HG03060 (cell line): Measurements from ENCODE around the gene CD4.

Source experiments
- ATAC-seq: cut with Tn5 transposase; IDR thresholded peaks from one replicate; pipeline ENCODE4 v1.9.1; 2021; ENCODE audit warnings: low read depth, moderate number of reproducible peaks; ENCODE audit not compliant: unreplicated experiment

Gene CD4

DNA sequence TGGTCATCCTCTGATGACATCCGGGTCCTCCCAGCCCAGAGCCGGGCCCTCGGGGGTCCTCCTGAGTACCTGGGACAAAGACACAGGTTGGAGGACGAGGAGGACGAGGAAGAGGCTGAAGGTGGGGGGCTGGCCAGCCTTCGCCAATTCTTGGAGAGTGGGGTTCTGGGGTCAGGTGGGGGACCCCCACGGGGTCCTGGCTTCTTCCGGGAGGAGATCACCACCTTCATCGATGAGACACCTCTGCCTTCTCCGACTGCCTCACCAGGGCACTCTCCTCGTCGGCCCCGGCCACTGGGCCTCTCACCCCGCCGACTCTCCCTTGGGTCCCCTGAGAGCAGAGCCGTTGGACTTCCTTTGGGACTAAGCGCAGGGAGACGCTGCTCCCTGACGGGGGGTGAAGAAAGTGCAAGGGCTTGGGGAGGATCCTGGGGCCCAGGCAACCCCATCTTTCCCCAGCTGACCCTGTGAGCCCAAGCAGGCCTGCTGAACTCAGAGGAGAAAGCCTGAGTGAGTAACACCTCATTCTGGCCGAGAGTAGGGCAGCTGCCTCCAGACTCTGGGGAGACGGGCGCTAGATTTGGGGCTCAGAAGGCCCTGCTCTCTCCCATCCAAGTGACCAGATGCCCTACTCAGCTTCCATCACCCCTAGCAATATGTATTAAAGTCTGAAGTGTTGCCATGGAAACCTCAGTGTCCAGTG is 37.6 kb downstream of the CD4 start:
- no peak for ATAC-seq

DNA sequence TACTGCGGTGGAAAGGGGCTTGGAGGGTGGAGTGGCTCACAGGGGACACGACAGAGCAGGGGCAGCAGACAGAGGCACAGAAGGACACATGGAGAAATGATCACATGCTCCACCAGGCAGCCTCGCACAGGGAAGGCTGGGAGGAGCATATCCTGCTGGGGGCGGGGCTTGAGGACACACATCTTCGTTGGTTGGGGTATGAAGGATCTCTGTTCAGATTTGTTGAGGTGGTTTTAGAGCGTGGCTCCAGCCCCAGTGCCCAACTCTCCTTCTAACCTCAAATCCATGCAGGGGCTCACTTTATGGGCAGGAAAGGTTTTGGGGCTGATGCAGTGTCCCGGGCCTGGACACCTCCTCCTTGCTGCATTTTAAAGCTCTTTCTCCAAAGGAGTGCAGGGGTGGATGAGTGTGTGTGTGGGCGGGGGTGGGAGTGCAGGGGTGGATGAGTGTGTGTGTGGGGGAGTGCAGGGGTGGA is 38.1 kb downstream of the CD4 start:
- ATAC-seq, result no peak

DNA sequence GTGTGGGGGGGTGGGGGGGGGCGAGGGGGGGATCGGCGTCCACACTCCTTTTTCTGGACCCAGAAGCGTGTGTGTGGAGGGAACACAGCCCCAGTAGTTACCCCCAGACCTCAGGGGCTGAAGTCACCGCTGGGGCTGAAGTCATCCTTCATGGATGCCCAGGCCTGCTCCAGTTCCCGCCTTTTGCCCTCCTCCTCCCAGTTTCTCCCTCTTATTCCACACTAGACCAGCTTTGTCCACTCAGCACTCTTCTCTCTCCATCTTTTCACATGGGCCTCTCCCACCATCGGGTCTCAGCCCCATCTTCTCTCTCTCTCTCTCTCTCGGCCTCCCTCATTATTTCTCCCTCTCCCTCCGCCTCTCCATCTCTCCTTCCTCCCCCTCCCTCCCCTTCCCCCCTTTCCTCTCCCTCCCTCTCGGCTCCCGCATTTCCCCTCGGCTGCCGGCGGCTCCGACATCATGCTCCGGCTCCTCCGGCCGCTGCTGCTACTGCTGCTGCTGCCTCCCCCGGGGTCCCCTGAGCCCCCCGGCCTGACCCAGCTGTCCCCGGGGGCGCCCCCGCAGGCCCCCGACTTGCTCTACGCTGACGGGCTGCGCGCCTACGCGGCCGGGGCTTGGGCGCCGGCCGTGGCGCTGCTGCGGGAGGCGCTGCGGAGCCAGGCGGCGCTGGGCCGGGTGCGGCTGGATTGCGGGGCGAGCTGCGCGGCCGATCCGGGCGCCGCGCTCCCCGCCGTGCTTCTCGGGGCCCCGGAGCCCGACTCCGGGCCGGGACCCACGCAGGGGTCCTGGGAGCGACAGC is 38.9 kb downstream of the CD4 start, which contains the start of gene P3H3:
Gene P3H3 (plus strand): TSS at position 426 of the 799 bp plus-strand sequence. CDS start 34 bp downstream, at position 460.
- ATAC-seq, result no peak

DNA sequence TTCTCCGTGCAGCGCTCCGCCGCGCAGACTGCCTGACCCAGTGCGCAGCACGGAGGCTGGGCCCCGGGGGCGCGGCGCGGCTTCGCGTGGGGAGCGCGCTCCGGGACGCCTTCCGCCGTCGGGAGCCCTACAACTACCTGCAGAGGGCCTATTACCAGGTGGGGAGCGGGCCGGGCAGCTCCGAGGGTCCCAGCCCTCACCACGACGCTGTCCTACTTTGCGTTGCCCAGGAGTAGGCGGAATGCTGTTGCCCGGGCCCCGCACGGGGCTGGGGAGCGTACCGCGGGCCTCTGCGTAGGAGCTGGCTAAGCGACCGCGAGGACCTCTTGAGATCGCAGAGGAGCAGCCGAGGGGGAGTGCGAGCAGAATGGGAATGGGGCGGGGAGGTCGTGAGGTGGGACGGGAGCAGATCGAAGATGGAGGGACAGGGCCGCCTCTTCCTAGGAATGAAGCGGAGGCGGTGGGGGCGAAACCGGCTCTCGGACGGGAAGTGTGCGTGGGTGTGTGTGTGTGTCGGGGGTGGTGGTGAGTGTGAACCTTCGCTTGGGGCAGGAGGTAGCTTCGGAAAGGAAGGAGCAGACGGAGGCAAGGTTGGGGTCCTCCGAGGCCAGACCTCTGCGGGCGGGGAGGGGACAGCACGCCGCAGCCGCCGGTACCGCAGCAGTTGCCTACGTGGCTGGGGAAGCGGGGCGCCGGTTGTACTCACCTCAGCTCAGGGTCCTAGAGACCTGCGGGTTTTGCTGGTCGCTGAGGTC is 39.6 kb downstream of the CD4 start:
- no peak for ATAC-seq

DNA sequence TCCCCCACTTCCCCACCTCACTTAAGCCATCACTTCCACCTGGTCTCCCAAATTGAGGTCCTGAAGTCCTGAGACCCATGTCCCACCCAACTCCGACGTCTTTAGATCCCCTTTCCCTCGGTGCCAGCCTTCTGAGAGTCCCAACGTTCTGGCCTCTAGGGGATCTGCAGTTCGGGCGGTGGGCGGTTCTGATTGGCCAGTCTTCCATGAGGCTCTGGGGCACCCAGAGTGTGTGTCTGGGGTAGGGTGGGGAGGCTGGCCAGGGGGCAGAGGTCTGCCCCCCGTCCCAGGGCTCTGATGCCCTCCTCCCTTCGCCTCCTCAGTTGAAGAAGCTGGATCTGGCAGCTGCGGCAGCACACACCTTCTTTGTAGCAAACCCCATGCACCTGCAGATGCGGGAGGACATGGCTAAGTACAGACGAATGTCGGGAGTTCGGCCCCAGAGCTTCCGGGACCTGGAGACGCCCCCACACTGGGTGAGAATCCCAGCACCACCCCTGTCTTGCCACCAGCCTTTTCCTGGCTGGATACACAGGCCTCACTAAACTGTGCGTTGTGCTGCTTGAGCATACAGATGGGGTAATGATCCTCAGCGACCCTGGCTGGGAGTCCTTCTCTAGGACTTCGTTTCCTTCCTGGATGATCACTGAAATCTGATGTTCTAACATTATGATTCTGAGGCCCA is 40.4 kb downstream of the CD4 start:
- no peak for ATAC-seq

DNA sequence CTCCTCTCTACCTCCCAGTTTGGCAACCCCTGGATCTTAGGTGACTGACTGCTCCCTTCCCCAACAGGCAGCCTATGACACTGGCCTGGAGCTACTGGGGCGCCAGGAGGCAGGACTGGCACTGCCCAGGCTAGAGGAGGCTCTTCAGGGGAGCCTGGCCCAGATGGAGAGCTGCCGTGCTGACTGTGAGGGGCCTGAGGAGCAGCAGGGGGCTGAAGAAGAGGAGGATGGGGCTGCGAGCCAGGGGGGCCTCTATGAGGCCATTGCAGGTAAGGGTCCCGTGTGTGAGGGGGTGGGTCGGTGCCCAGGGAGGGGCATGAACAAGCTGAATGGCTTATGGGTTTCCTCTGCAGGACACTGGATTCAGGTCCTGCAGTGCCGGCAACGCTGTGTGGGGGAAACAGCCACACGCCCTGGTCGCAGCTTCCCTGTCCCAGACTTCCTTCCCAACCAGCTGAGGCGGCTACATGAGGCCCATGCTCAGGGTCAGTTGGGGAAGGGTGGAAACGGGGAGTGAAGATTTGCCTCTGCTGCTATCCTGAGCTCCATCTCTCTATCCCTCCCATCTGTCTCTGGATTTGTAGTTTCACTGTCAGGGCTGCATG is 41.1 kb downstream of the CD4 start:
- no peak for ATAC-seq

DNA sequence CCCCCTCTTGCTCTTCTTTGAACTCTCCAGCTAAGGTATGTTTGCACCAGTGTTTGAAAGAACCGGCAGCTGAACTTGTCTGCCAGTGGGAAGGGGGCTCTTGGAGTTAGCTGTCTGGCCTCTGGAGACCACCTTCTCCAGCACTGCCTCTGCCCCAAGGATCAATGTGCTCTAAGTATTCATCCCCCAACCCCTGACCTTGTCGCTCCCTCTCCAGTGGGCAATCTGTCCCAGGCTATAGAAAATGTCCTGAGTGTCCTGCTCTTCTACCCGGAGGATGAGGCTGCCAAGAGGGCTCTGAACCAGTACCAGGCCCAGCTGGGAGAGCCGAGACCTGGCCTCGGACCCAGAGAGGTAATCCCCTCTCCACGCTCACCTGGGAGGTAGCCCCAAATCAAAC is 41.7 kb downstream of the CD4 start:
- no peak for ATAC-seq

DNA sequence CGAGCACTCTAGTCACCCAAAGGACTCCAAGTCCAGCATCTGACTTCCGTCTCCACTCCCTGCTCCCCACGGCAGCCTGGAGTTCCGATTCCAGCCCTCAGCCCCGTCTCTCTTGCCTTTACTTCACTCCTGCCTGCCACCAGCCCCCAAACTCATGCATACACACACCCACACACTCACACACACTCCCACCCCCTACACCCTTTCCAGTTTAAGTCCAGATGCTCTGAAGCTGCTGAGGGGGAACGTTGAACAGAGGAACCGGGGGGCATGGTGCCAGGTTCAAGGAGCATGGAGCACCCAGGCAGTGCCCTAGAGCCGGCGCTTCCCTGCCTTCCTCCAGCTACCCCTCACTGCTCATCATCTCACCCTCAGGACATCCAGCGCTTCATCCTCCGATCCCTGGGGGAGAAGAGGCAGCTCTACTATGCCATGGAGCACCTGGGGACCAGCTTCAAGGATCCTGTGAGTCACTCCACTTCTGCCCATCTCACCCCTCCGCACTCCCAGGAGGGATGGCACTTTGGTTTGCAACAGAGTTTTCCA is 42.2 kb downstream of the CD4 start:
- no peak for ATAC-seq

DNA sequence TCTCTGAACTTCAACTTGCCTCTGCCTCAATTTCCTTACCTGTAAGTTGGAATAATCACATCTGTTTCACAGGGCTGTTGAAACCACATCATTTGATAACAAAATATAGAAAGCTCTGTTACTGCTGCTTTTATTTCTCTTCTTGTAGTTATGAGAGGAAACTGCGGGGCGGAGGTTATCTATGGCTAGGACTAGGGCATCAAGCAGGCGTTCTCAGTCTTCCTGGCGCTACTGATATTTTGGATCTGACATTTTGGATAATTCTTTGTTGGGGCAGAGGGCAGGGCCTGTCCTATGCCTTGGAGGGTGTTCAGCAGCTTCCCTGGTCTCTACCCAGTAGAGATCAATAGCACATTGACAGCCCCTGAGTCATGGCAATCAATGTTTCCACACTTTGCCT is 42.8 kb downstream of the CD4 start:
- no peak for ATAC-seq

DNA sequence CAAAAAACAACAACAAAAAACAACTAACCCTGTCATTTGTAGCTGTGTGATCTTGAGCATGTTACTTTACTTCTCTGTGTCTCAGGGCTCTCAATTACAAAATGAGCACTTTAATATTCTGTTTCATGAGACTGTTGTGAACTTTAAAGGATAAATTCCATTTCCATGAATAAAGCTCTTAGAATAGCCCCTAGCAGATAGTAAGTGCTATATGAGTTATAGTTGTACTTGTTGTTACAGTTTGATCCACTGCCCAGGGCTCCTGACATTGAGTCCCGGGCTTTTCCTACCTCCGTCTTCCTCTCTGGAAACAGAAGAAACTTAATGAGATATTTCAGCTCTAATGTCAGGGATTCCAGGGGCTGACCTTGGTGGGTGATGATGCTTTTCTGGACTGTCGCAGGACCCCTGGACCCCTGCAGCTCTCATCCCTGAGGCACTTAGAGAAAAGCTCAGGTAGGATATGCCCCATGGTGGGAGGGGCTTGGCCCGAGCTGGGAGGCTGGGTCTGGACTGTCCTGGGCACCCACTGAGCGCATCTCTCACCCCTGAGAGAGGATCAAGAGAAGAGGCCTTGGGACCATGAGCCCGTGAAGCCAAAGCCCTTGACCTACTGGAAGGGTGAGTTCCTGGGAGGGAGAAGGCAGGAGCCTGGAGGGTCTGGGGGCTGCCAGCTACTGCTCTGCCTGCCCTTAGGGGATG is 44.0 kb downstream of the CD4 start:
- ATAC-seq, result no peak

DNA sequence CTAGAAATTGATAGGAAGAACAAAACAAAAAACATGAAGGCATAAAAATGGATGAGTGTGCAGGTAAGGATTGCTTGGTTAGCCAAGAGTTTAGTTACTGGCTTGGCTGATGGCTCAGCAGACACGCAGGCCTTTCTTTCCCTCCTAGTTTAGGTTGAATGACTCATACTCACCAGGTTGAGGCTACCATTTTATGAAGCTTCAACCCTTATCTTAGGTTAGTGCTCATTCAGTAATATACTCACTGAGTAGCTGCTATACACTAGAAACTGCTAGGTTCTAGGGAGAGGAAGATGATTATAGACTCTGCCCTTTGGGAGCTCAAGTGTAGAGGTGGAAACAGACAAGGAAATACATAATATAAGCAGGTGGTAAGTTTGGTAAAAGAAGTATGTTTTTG is 44.9 kb downstream of the CD4 start:
- no peak for ATAC-seq

DNA sequence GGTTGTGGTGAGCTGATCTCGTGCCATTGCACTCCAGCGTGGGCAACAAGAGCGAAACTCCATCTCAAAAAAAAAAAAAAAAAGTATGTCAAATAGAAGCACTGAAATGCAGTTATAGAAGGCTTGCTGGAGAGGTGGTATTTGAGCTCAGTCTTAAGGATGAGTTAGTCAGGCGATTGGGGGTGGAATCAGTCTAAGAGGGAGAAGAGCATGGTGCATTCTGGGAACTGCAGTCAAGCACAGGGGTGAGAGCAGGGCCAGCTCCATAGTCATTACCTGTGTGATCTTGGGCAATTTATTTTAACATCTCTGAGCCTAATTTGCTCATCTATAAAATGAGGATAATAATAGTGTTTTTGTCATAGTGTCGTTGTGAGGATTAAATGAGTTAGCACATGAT is 45.5 kb downstream of the CD4 start:
- ATAC-seq, result no peak

DNA sequence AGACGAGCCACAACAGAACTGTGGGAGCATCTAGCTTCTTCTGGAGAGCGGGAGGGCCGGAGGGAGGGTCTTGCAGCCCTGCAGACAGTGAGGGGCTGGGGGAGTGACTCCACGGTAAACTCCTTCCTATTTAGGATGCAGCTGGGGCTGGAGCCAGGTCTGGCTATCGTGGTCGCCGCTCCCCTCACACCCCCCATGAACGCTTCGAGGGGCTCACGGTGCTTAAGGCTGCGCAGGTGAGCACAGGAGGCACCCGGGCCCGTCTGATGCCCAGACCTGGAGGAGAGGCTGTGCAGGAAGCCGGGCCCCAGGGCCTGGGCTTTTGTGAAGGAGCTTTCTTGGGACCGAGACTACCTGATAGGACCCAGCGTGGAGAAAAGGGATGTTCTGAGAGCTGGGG is 47.5 kb downstream of the CD4 start:
- ATAC-seq, result no peak

DNA sequence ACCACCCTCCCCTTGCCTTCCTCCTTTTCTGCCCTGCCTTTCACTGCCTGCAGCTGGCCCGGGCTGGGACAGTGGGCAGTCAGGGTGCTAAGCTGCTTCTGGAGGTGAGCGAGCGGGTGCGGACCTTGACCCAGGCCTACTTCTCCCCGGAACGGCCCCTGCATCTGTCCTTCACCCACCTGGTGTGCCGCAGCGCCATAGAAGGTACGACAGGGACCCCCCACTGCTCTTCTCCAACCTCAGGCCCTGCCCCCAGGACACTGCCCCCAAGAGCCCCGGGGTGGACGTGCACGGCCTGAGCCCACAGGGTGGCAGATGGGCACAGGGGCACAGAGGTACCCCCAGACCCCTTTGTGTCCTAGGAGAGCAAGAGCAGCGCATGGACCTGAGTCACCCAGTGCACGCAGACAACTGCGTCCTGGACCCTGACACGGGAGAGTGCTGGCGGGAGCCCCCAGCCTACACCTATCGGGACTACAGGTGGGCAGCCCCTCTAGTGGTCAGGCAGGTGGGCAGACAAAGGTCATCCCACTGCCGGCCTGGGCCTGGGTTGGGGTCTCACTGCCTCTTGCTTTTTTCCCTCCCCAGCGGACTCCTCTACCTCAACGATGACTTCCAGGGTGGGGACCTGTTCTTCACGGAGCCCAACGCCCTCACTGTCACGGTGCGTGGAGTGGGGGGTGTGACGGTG is 48.2 kb downstream of the CD4 start:
- ATAC-seq, result no peak

DNA sequence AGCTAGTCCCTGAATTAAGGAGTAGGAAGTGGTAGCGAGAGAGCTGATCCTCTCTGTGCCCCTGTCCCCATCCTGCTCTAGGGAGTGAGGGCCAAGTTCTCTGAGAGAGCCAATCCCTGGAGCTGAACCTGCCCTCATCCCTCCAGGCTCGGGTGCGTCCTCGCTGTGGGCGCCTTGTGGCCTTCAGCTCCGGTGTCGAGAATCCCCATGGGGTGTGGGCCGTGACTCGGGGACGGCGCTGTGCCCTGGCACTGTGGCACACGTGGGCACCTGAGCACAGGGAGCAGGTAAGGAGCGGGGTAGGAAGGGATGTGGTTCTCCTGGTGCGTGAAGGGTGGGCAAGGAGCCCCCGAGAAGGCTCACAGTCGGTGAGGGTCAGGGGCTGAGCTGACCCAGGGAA is 49.5 kb downstream of the CD4 start:
- no peak for ATAC-seq

DNA sequence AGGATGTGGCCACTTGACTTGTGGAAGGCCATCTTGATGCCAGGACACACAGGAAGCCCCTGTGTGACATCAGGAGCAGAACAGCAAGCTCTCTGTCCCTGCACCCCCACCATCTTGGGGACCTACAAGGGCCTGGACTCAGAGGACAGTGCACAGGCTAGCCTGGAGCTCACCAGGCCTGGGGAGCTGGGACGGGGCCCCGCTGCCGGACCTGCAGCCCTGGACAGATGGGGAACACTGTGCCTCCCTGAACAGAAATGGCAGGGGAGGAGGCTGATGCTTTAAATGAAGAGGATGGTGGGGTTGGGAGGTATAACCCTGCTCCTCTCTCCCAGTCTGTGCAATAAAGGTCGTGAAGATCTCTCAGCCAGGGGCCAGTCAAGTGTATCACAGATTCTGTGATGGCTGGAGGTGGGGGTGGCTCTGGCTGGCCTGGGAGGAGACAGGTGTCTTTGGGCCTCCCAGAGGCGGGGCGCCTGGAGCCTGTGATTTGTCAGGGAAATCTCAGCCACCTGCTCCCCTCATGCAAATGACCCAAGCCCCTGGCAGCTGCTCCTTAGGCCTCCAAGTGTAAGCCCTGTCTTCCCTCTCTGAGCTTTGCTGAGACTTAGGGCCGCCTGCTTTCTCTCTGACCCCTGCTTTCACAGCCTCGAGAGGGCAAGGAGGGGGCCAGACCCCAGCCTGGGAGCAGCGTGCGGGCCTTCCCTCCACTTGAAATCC is 50.3 kb downstream of the CD4 start:
- ATAC-seq, result no peak

DNA sequence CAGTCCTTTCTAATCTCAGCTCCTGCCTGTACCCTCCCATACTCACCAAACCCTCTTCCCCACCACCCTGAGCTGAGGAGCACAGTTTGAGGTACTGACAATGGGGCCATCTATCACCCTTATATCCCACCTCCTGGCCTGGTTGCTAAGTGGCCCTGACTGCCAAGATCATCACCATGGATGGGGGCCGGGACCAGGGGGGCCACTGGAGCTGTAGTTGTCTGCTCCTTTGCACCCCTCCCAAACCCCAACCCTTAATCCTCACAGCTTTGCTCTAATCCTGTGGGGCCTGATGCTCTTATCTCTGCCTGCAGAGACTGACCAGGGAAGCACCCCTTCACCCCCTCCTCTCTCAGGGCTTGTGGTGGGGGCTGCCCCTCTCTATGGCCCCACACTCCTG is 51.0 kb downstream of the CD4 start:
- ATAC-seq, result no peak
